ENCODE data around the gene TIMMDC1. TPM values are rescaled to one million over a fixed set of nuclear protein-coding genes. Genes with fewer than 3 reads are reported as not detected.

Gene TIMMDC1
- total RNA-seq, 1 experiment from 2014 or later = 109 TPM

DNA sequence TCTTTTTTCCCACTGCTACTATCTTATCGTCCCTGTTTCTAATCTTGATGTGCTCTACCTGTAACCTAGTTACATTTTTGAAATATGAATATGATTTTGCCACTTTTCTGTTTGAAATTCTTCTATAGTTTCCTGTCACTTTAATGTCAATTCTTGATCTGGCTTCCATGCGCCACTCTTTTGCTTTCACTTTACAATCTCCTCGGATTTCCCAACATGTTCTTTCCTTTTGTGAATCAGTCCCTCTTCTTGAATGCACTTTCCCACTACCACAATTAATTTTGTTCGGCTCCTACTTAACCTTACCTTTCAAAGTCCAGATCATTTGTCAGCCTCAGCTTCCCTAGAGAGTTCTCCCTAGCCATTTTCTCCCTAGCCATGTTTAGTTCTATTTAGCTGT is 8.3 kb downstream of the TIMMDC1 start:
- Histone ChIP-seq H4K91ac (ENCODE audit: insufficient read length, low read depth, low read length) (no peak overlapping the region), H3K23ac (ENCODE audit: insufficient read length, low read depth, low read length) (no peak overlapping the region), H2BK15ac (ENCODE audit: low read depth, low read length) (no peak overlapping the region), H3K4me1 (ENCODE audit: insufficient read depth, low read length) (no peaks in the 10 kb centered on the region), H3K14ac (ENCODE audit: insufficient read depth, low read length) (no peak overlapping the region), H3K4me2 (ENCODE audit: insufficient read depth, insufficient read length, low read length) (no peak overlapping the region), H2AFZ (ENCODE audit: low read length) (no peak overlapping the region), H3K79me2 (ENCODE audit: insufficient read depth, low read length) (no peaks in the 10 kb centered on the region), H3K4ac (ENCODE audit: low read depth, low read length) (no peak overlapping the region), H3K18ac (ENCODE audit: insufficient read length, low read depth, low read length) (no peak overlapping the region), H3K23me2 (ENCODE audit: insufficient read length, low read depth, low read length, poor library complexity, severe bottlenecking) (no peaks in the 10 kb centered on the region), H4K5ac (ENCODE audit: insufficient read length, low read depth, low read length) (no peak overlapping the region), H4K20me1 (ENCODE audit: control insufficient read depth, insufficient read depth, insufficient read length) (no peaks in the 10 kb centered on the region), H4K8ac (replicated peaks; ENCODE audit: insufficient read length, low read depth, low read length) (no peak overlapping the region), H3K9ac (ENCODE audit: extremely low read depth, insufficient read length, low read length) (no peak overlapping the region), H3K79me1 (ENCODE audit: insufficient read depth, low read depth, low read length, poor library complexity, severe bottlenecking) (no peaks in the 10 kb centered on the region), H2BK20ac (ENCODE audit: low read depth, low read length, poor library complexity, severe bottlenecking) (no peak overlapping the region), H3T11ph (ENCODE audit: low read length) (no peak overlapping the region), H3K27me3 (ENCODE audit: insufficient read depth, low read length) (no peaks in the 10 kb centered on the region), H2AK5ac (ENCODE audit: insufficient read length, low read length) (no peak overlapping the region), H3K9me3 (ENCODE audit: control insufficient read depth, low read depth, low read length) (no peaks in the 10 kb centered on the region), H2BK120ac (ENCODE audit: low read depth, low read length, poor library complexity, severe bottlenecking) (no peak overlapping the region), H2BK5ac (ENCODE audit: insufficient read length, low read length) (no peak overlapping the region), H3K56ac (ENCODE audit: insufficient read length, low read depth, low read length) (no peak overlapping the region), H3K27ac (ENCODE audit: insufficient read length, low read depth, low read length) (no peak overlapping the region), H2BK12ac (ENCODE audit: insufficient read length, low read depth, low read length) (no peak overlapping the region)
- Mint-ChIP-seq H3K36me3 (ENCODE audit: insufficient read depth in 1 of 3, low read depth in 3 of 3) (peaks cover 11 to 61% (median 61%) of the 10 kb centered on the region in 3 experiments; a peak in 6 of 7 replicates), H3K27ac (no peak overlapping the region), H3K27me3 (ENCODE audit: low read depth) (no peaks in the 10 kb centered on the region), H3K4me1 (no peaks in the 10 kb centered on the region), H3K4me3 (no peak overlapping the region), H3K9me3 (no peaks in the 10 kb centered on the region)
- TF ChIP-seq, protein P1, sequence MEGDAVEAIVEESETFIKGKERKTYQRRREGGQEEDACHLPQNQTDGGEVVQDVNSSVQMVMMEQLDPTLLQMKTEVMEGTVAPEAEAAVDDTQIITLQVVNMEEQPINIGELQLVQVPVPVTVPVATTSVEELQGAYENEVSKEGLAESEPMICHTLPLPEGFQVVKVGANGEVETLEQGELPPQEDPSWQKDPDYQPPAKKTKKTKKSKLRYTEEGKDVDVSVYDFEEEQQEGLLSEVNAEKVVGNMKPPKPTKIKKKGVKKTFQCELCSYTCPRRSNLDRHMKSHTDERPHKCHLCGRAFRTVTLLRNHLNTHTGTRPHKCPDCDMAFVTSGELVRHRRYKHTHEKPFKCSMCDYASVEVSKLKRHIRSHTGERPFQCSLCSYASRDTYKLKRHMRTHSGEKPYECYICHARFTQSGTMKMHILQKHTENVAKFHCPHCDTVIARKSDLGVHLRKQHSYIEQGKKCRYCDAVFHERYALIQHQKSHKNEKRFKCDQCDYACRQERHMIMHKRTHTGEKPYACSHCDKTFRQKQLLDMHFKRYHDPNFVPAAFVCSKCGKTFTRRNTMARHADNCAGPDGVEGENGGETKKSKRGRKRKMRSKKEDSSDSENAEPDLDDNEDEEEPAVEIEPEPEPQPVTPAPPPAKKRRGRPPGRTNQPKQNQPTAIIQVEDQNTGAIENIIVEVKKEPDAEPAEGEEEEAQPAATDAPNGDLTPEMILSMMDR (conservative IDR thresholded peaks at IDR 0.05) = no peak
- no peak for DNase-seq
- no CpG with 5 or more reads among the region's 4 CpGs for WGBS (ENCODE audit: extremely low coverage, insufficient read length, low lambda C conversion rate)
